GM21723 (cell line): Measurements from ENCODE around the gene NRG2.

Experiments used
- ATAC-seq: cut with Tn5 transposase; IDR thresholded peaks from one replicate; pipeline ENCODE4 v1.9.1; 2021; ENCODE audit warnings: mild to moderate bottlenecking, moderate library complexity; ENCODE audit not compliant: unreplicated experiment

The NRG2 gene

GRCh38 chr5:140042643-140043507 is at the start of gene NRG2:
NRG2 (minus strand) TSS chr5:140043299.
- peak; percentile 70 for ATAC-seq

- ATAC-seq, result no peak
Measured at GRCh38 chr5:140090251-140090650, 47.2 kb upstream of the NRG2 start.

GRCh38 chr5:140084541-140084940 is 41.4 kb upstream of the NRG2 start:
- ATAC-seq, result no peak

GRCh38 chr5:140083650-140084049 is 40.6 kb upstream of the NRG2 start:
- ATAC-seq, result no peak

GRCh38 chr5:140083120-140083519 is 40.0 kb upstream of the NRG2 start:
- no peak for ATAC-seq

- no peak for ATAC-seq
Measured at GRCh38 chr5:140076788-140077187, 33.7 kb upstream of the NRG2 start.

- no peak for ATAC-seq
Measured at GRCh38 chr5:140076142-140076541, 33.0 kb upstream of the NRG2 start.

- ATAC-seq, result no peak
Measured at GRCh38 chr5:140075371-140075770, 32.3 kb upstream of the NRG2 start.

- ATAC-seq, result no peak
Measured at GRCh38 chr5:140073296-140073695, 30.2 kb upstream of the NRG2 start.

GRCh38 chr5:140072812-140073211 is 29.7 kb upstream of the NRG2 start:
- no peak for ATAC-seq

- no peak for ATAC-seq
Measured at GRCh38 chr5:140060816-140061215, 17.7 kb upstream of the NRG2 start.

GRCh38 chr5:140058212-140058932 is 15.3 kb upstream of the NRG2 start:
- no peak for ATAC-seq

- ATAC-seq, result no peak
Measured at GRCh38 chr5:140056880-140057279, 13.8 kb upstream of the NRG2 start.

GRCh38 chr5:140055152-140055551 is 12.1 kb upstream of the NRG2 start:
- no peak for ATAC-seq

- ATAC-seq, result no peak
Measured at GRCh38 chr5:140054086-140054689, 11.1 kb upstream of the NRG2 start.

- no peak for ATAC-seq
Measured at GRCh38 chr5:140051950-140052349, 8.9 kb upstream of the NRG2 start.

GRCh38 chr5:140049713-140050112 is 6.6 kb upstream of the NRG2 start:
- no peak for ATAC-seq

GRCh38 chr5:140049205-140049604 is 6.1 kb upstream of the NRG2 start:
- no peak for ATAC-seq

GRCh38 chr5:140044041-140044440 is 942 bp upstream of the NRG2 start:
- no peak for ATAC-seq

- ATAC-seq, result no peak
Measured at GRCh38 chr5:140043508-140043872, 391 bp upstream of the NRG2 start.

- no peak for ATAC-seq
Measured at GRCh38 chr5:140042393-140042642, 781 bp downstream of the NRG2 start.
